H9 (cell line): ENCODE data around the gene REEP1. TPM values are rescaled to one million over a fixed set of nuclear protein-coding genes. Genes with fewer than 3 reads are reported as not detected.

ENCODE experiments used
- DNase-seq: peaks from one replicate; pipeline ENCODE4 v3.0.0-alpha.2; 2017
- H2AFZ ChIP-seq: one replicate; pipeline ENCODE4 v1.6.1; 2013; ENCODE audit warnings: mild to moderate bottlenecking, low read length, control low read depth, moderate library complexity
- H2AK5ac ChIP-seq: 2 replicates; pipeline ENCODE4 v1.6.1; 2013; ENCODE audit warnings: low read length, control low read depth, mixed read lengths; ENCODE audit not compliant: insufficient read length
- H2BK120ac ChIP-seq: one replicate; pipeline ENCODE4 v1.6.1; 2013; ENCODE audit warnings: low read depth, mild to moderate bottlenecking, low read length, control low read depth, inconsistent platforms; ENCODE audit not compliant: poor library complexity, severe bottlenecking
- H2BK12ac ChIP-seq: 2 replicates; pipeline ENCODE4 v1.6.1; 2013; ENCODE audit warnings: low read length, control low read depth, mixed read lengths, low read depth; ENCODE audit not compliant: insufficient read length
- H2BK15ac ChIP-seq: 2 replicates; pipeline ENCODE4 v1.6.1; 2013; ENCODE audit warnings: low read depth, low read length, control low read depth
- H2BK20ac ChIP-seq: one replicate; pipeline ENCODE4 v1.6.1; 2013; ENCODE audit warnings: low read depth, mild to moderate bottlenecking, low read length, control low read depth, inconsistent platforms; ENCODE audit not compliant: poor library complexity, severe bottlenecking
- H2BK5ac ChIP-seq: 2 replicates; pipeline ENCODE4 v1.6.1; 2013; ENCODE audit warnings: low read length, control low read depth, mixed read lengths; ENCODE audit not compliant: insufficient read length
- H3K14ac ChIP-seq: 2 replicates; pipeline ENCODE4 v1.6.1; 2013; ENCODE audit warnings: low read length, control low read depth; ENCODE audit not compliant: insufficient read depth
- H3K18ac ChIP-seq: 2 replicates; pipeline ENCODE4 v1.6.1; 2013; ENCODE audit warnings: low read depth, mild to moderate bottlenecking, mixed read lengths, low read length, control low read depth; ENCODE audit not compliant: insufficient read length
- H3K23ac ChIP-seq: 2 replicates; pipeline ENCODE4 v1.6.1; 2013; ENCODE audit warnings: low read length, control low read depth, mixed read lengths, low read depth; ENCODE audit not compliant: insufficient read length
- H3K23me2 ChIP-seq: 2 replicates; pipeline ENCODE4 v1.6.1; 2013; ENCODE audit warnings: low read depth, mild to moderate bottlenecking, mixed read lengths, low read length, control low read depth; ENCODE audit not compliant: insufficient read length, poor library complexity, severe bottlenecking
- H3K27ac ChIP-seq: 2 replicates; pipeline ENCODE4 v1.5.1; 2013; ENCODE audit warnings: low read length, control low read depth, mixed read lengths, low read depth; ENCODE audit not compliant: insufficient read length
- H3K27me3 ChIP-seq: 2 replicates; pipeline ENCODE4 v1.6.1; 2013; ENCODE audit warnings: low read length, control low read depth, inconsistent platforms; ENCODE audit not compliant: insufficient read depth
- H3K4ac ChIP-seq: 2 replicates; pipeline ENCODE4 v1.6.1; 2013; ENCODE audit warnings: low read depth, mild to moderate bottlenecking, control low read depth, inconsistent platforms, low read length, moderate library complexity
- H3K4me1 ChIP-seq: 2 replicates; pipeline ENCODE4 v1.6.1; 2013; ENCODE audit warnings: low read length, control low read depth, inconsistent platforms; ENCODE audit not compliant: insufficient read depth
- H3K4me2 ChIP-seq: 2 replicates; pipeline ENCODE4 v1.6.1; 2013; ENCODE audit warnings: low read length, control low read depth, mixed read lengths; ENCODE audit not compliant: insufficient read length, insufficient read depth
- H3K56ac ChIP-seq: 2 replicates; pipeline ENCODE4 v1.6.1; 2013; ENCODE audit warnings: low read depth, mild to moderate bottlenecking, mixed read lengths, low read length, control low read depth; ENCODE audit not compliant: insufficient read length
- H3K79me1 ChIP-seq: 2 replicates; pipeline ENCODE4 v1.6.1; 2013; ENCODE audit warnings: low read depth, mild to moderate bottlenecking, moderate library complexity, low read length, control low read depth, inconsistent platforms; ENCODE audit not compliant: insufficient read depth, poor library complexity, severe bottlenecking
- H3K79me2 ChIP-seq: 2 replicates; pipeline ENCODE4 v1.6.1; 2013; ENCODE audit warnings: low read length, control low read depth, inconsistent platforms; ENCODE audit not compliant: insufficient read depth
- H3K9ac ChIP-seq: 2 replicates; pipeline ENCODE4 v1.6.1; 2013; ENCODE audit warnings: low read length, control low read depth, mixed read lengths; ENCODE audit not compliant: insufficient read length; ENCODE audit errors: extremely low read depth
- H3K9me3 ChIP-seq: one replicate; pipeline ENCODE4 v1.6.1; 2013; ENCODE audit warnings: low read depth, low read length, inconsistent platforms; ENCODE audit not compliant: control insufficient read depth
- H3T11ph ChIP-seq: one replicate; pipeline ENCODE4 v1.6.1; 2013; ENCODE audit warnings: mild to moderate bottlenecking, low read length, control low read depth, inconsistent platforms
- H4K20me1 ChIP-seq: one replicate; pipeline ENCODE4 v1.6.1; 2013; ENCODE audit not compliant: control insufficient read depth, insufficient read length, insufficient read depth
- H4K5ac ChIP-seq: 2 replicates; pipeline ENCODE4 v1.6.1; 2013; ENCODE audit warnings: low read depth, mild to moderate bottlenecking, mixed read lengths, low read length, control low read depth; ENCODE audit not compliant: insufficient read length
- H4K8ac ChIP-seq: replicated peaks from 2 replicates; pipeline ENCODE4 v1.6.1; 2013; ENCODE audit warnings: low read length, control low read depth, mixed read lengths, low read depth; ENCODE audit not compliant: insufficient read length
- H4K91ac ChIP-seq: 2 replicates; pipeline ENCODE4 v1.6.1; 2013; ENCODE audit warnings: low read depth, mild to moderate bottlenecking, moderate library complexity, mixed read lengths, low read length, control low read depth; ENCODE audit not compliant: insufficient read length
- H3K27ac Mint-ChIP-seq, 3 experiments: 2 replicates in 2 of 3; 3 replicates in 1 of 3; pipeline ENCODE4 v1.8.0; 2020 to 2021; ENCODE audit warnings: mixed read lengths in 3 of 3, mild to moderate bottlenecking in 1 of 3, moderate library complexity in 1 of 3
- H3K27me3 Mint-ChIP-seq: 2 replicates; pipeline ENCODE4 v1.8.0; 2021; ENCODE audit warnings: low read depth, mild to moderate bottlenecking, moderate library complexity, mixed read lengths
- H3K36me3 Mint-ChIP-seq, 3 experiments: 2 replicates in 2 of 3; 3 replicates in 1 of 3; pipeline ENCODE4 v1.8.0; 2020 to 2021; ENCODE audit warnings: low read depth in 3 of 3, mixed read lengths in 3 of 3; ENCODE audit not compliant: insufficient read depth in 1 of 3
- H3K4me1 Mint-ChIP-seq, 2 experiments: 2 replicates each; pipeline ENCODE4 v1.8.0; 2020; ENCODE audit warnings: mixed read lengths in 2 of 2
- H3K4me3 Mint-ChIP-seq, 2 experiments: 2 replicates in 1 of 2; 3 replicates in 1 of 2; pipeline ENCODE4 v1.8.0; 2020 to 2021; ENCODE audit warnings: mild to moderate bottlenecking in 2 of 2, mixed read lengths in 2 of 2, moderate library complexity in 1 of 2
- H3K9me3 Mint-ChIP-seq, 2 experiments: 2 replicates in 1 of 2; 3 replicates in 1 of 2; pipeline ENCODE4 v1.8.0; 2020; ENCODE audit warnings: mild to moderate bottlenecking in 2 of 2, mixed read lengths in 2 of 2, moderate library complexity in 1 of 2
- CTCF ChIP-seq: fragments of 200-600 bp; sonication (generic); conservative IDR thresholded peaks from 3 replicates; pipeline ENCODE4 v1.8.0; 2021; ENCODE audit warnings: antibody characterized with exemption, mild to moderate bottlenecking
- WGBS: extraction: QIAGEN DNeasy Blood & Tissue Kit; methylation state at CpG from one replicate; pipeline ENCODE4 v1.1.7; 2013; ENCODE audit warnings: missing lambda C conversion rate, low lambda C conversion rate, mixed read lengths; ENCODE audit not compliant: insufficient read length; ENCODE audit errors: extremely low coverage; 5-methylcytosine and 5-hydroxymethylcytosine counted together
- total RNA-seq: library from RNA; stranded (reverse); gene quantifications from 2 replicates; pipeline ENCODE4 v1.2.1, GENCODE V29; 2021

REEP1 gene
- total RNA-seq, 1 experiment from 2014 or later = 1.3 TPM

GRCh38 chr2:86285571-86285970 is 51.9 kb downstream of the REEP1 start:
- Histone ChIP-seq H4K8ac (no peak overlapping the region), H2AFZ (no peak overlapping the region), H3K27me3 (no peaks in the 10 kb centered on the region), H4K91ac (no peak overlapping the region), H2BK15ac (no peak overlapping the region), H3K4me2 (no peak overlapping the region), H2AK5ac (no peak overlapping the region), H3K79me2 (no peaks in the 10 kb centered on the region), H3K79me1 (no peaks in the 10 kb centered on the region), H2BK120ac (no peak overlapping the region), H3K4ac (no peak overlapping the region), H3K23ac (no peak overlapping the region), H3K9ac (no peak overlapping the region), H2BK12ac (no peak overlapping the region), H3K14ac (no peak overlapping the region), H4K20me1 (no peaks in the 10 kb centered on the region), H3K23me2 (no peaks in the 10 kb centered on the region), H3K27ac (no peak overlapping the region), H4K5ac (no peak overlapping the region), H3K56ac (no peak overlapping the region), H3K18ac (no peak overlapping the region), H3T11ph (no peak overlapping the region), H3K4me1 (no peaks in the 10 kb centered on the region), H3K9me3 (no peaks in the 10 kb centered on the region), H2BK5ac (no peak overlapping the region), H2BK20ac (no peak overlapping the region)
- Mint-ChIP-seq H3K36me3 (no peaks in the 10 kb centered on the region; a peak in 1 of 7 replicates), H3K27ac (no peak overlapping the region), H3K9me3 (no peaks in the 10 kb centered on the region), H3K4me1 (peaks cover 0 to 11% of the 10 kb centered on the region in 2 experiments; a peak in 2 of 4 replicates), H3K4me3 (no peak overlapping the region), H3K27me3 (peaks cover 13% of the 10 kb centered on the region)
- TF ChIP-seq CTCF = no peak
- no CpG with 5 or more reads among the region's 3 CpGs for WGBS
- DNase-seq = no peak
